ENCODE measurements around the gene GHR. TPM values are rescaled to one million over a fixed set of nuclear protein-coding genes. Genes with fewer than 3 reads are reported as not detected.
"Not testable (repeated sequence)": the region's sequence is repeated elsewhere in the genome, so short reads cannot be mapped to it uniquely, and the experiment has no call there.

GHR gene
- total RNA-seq, 2 donors from 2014 or later: 0.27 to 1.2 TPM

DNA sequence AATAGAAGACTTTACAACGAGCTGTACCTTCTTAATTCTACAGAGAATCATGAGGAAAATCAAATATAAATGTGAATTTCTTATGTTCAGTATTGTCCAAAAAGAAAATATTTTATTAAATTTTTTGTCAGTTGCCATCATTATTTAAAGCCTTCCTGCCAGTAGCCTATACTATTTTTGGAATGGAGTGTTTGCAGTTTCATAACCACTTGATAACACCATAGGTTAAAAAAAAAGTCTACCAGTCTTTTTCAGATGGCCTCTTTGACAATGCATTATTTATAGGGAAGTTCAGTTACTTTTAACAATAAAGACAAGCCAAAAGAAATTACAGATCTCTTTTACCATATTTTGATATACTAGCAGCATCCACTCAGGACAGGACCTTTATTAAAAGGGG is 253.1 kb downstream of the GHR start:
- Histone ChIP-seq H3K36me3 (ENCODE audit: control insufficient read depth, insufficient read depth, low read length) (no peaks in the 10 kb centered on the region), H3K9ac (ENCODE audit: extremely low read depth, low read length, poor library complexity, severe bottlenecking) (no peak overlapping the region), H3K4me1 (ENCODE audit: control insufficient read depth, insufficient read depth, low read length) (no peaks in the 10 kb centered on the region), H3K27ac (ENCODE audit: low read depth, low read length) (no peak overlapping the region), H3K4me3 (ENCODE audit: low read length) (no peak overlapping the region), H3K27me3 (ENCODE audit: control insufficient read depth, insufficient read depth, low read length, poor library complexity, severe bottlenecking) (no peaks in the 10 kb centered on the region), H3K9me3 (ENCODE audit: control insufficient read depth, low read length) (peaks cover 8% of the 10 kb centered on the region)
- Mint-ChIP-seq H3K36me3 (ENCODE audit: low read depth) (no peaks in the 10 kb centered on the region), H3K4me1 (no peaks in the 10 kb centered on the region), H3K27ac (no peak overlapping the region), H3K27me3 (ENCODE audit: insufficient read depth) (no peaks in the 10 kb centered on the region), H3K4me3 (no peak overlapping the region), H3K9me3 (peaks cover 15% of the 10 kb centered on the region)
- no peak for DNase-seq
- TF ChIP-seq, protein P1, sequence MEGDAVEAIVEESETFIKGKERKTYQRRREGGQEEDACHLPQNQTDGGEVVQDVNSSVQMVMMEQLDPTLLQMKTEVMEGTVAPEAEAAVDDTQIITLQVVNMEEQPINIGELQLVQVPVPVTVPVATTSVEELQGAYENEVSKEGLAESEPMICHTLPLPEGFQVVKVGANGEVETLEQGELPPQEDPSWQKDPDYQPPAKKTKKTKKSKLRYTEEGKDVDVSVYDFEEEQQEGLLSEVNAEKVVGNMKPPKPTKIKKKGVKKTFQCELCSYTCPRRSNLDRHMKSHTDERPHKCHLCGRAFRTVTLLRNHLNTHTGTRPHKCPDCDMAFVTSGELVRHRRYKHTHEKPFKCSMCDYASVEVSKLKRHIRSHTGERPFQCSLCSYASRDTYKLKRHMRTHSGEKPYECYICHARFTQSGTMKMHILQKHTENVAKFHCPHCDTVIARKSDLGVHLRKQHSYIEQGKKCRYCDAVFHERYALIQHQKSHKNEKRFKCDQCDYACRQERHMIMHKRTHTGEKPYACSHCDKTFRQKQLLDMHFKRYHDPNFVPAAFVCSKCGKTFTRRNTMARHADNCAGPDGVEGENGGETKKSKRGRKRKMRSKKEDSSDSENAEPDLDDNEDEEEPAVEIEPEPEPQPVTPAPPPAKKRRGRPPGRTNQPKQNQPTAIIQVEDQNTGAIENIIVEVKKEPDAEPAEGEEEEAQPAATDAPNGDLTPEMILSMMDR (conservative IDR thresholded peaks at IDR 0.05): no peak
- WGBS, 2 experiments (ENCODE audit: insufficient coverage in 1 of 2, insufficient read length in 1 of 2): 100% methylated on average over 1 of the region's 1 CpG; no CpG with 5 or more reads in 1 of the 2 experiments

DNA sequence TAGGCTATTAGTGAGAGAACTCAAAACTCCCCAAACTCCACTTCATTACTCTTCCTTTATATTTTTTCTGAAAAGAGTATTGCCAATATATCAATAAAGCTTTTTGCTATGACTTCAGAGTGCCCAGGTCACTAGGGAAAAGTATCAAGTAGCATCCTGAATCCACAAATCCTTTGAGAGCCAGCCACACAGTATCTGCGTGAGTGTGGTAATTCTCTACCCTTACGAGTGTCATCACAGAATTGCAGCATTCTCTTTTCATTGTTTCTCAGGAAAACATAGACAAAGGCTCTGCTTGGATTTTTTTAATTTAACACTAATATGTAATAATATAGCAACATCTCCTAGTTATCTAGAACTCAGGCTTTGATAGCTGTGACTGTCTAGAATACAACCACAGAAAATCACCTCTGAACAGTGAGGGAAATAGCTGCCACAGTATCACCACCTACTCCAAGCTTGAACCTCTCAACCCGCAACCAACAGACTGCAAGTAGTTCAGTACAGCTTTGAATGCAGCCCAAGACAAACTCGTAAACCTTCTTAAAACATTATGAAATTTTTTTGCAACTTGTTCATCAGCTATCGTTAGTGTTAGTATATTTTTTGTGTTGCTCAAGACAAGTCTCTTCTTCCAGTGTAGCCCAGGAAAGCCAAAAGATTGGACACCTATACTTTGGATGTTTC is 254.1 kb downstream of the GHR start:
- H3K4me1 Mint-ChIP-seq: no peaks in the 10 kb centered on the region
- H3K4me3 ChIP-seq (ENCODE audit: low read length): no peak overlapping the region
- no peaks in the 10 kb centered on the region for H3K4me1 ChIP-seq (ENCODE audit: control insufficient read depth, insufficient read depth, low read length)
- no peaks in the 10 kb centered on the region for H3K36me3 ChIP-seq (ENCODE audit: control insufficient read depth, insufficient read depth, low read length)
- peaks cover 14% of the 10 kb centered on the region for H3K9me3 Mint-ChIP-seq
- DNase-seq: no peak
- TF ChIP-seq, protein P1 (conservative IDR thresholded peaks at IDR 0.05): no peak
- no peaks in the 10 kb centered on the region for H3K27me3 Mint-ChIP-seq (ENCODE audit: insufficient read depth)
- H3K4me3 Mint-ChIP-seq: no peak overlapping the region
- H3K27ac ChIP-seq (ENCODE audit: low read depth, low read length): no peak overlapping the region
- H3K27me3 ChIP-seq (ENCODE audit: control insufficient read depth, insufficient read depth, low read length, poor library complexity, severe bottlenecking): no peaks in the 10 kb centered on the region
- WGBS, 2 experiments (ENCODE audit: insufficient coverage in 1 of 2, insufficient read length in 1 of 2): 90 to 91% methylated on average over 4 to 5 of the region's 5 CpGs
- H3K9ac ChIP-seq (ENCODE audit: extremely low read depth, low read length, poor library complexity, severe bottlenecking): no peak overlapping the region
- H3K27ac Mint-ChIP-seq: no peak overlapping the region
- no peaks in the 10 kb centered on the region for H3K36me3 Mint-ChIP-seq (ENCODE audit: low read depth)
- H3K9me3 ChIP-seq (ENCODE audit: control insufficient read depth, low read length): peaks cover 8% of the 10 kb centered on the region

DNA sequence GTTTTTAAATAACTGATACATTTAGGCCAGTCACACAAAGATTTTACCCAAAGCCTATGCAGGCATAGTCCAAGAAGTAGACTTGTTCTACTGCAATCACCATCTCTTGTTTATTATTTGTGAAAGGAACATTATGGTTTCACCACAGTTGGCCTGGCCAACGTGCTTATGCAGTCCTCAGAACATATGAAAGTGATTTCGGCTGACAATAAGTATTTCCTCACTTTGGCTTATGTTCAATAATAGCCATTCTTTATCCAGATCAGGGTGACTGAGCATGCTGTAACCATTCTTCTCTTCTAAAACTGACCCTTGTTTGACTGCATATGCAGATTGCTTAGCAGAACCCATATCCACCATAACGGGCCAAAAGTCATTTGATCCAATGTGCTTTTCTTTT is 256.8 kb downstream of the GHR start:
- H3K27me3 Mint-ChIP-seq (ENCODE audit: insufficient read depth): no peaks in the 10 kb centered on the region
- WGBS, 2 experiments (ENCODE audit: insufficient coverage in 1 of 2, insufficient read length in 1 of 2): 82 to 86% methylated on average over 2 to 3 of the region's 3 CpGs
- DNase-seq: no peak
- Histone ChIP-seq H3K36me3 (ENCODE audit: control insufficient read depth, insufficient read depth, low read length) (no peaks in the 10 kb centered on the region), H3K9me3 (ENCODE audit: control insufficient read depth, low read length) (no peaks in the 10 kb centered on the region), H3K27ac (ENCODE audit: low read depth, low read length) (no peak overlapping the region), H3K4me3 (ENCODE audit: low read length) (no peak overlapping the region), H3K9ac (ENCODE audit: extremely low read depth, low read length, poor library complexity, severe bottlenecking) (no peak overlapping the region), H3K4me1 (ENCODE audit: control insufficient read depth, insufficient read depth, low read length) (no peaks in the 10 kb centered on the region), H3K27me3 (ENCODE audit: control insufficient read depth, insufficient read depth, low read length, poor library complexity, severe bottlenecking) (no peaks in the 10 kb centered on the region)
- TF ChIP-seq, protein P1 (conservative IDR thresholded peaks at IDR 0.05): no peak
- H3K36me3 Mint-ChIP-seq (ENCODE audit: low read depth): no peaks in the 10 kb centered on the region
- H3K4me1 Mint-ChIP-seq: no peaks in the 10 kb centered on the region
- no peak overlapping the region for H3K27ac Mint-ChIP-seq
- H3K9me3 Mint-ChIP-seq: peaks cover 8% of the 10 kb centered on the region
- no peak overlapping the region for H3K4me3 Mint-ChIP-seq

DNA sequence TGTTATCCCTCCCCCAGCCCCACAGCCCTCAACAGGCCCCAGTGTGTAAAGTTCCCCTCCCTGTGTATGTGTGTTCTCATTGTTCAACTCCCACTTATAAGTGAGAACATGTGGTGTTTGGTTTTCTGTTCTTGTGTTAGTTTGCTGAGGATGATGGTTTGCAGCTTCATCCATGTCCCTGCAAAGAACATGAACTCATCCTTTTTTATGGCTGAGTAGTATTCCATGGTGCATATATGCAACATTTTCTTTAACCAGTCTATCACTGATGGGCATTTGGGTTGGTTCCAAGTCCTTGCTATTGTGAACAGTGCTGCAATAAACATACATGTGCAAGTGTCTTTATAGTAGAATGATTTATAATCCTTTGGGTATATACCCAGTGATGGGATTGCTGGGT is 261.8 kb downstream of the GHR start:
- H3K27ac Mint-ChIP-seq; H3K27me3 Mint-ChIP-seq (ENCODE audit: insufficient read depth); H3K27ac ChIP-seq (ENCODE audit: low read depth, low read length); H3K36me3 Mint-ChIP-seq (ENCODE audit: low read depth); H3K4me3 ChIP-seq (ENCODE audit: low read length); H3K9me3 ChIP-seq (ENCODE audit: control insufficient read depth, low read length); H3K4me1 ChIP-seq (ENCODE audit: control insufficient read depth, insufficient read depth, low read length); H3K9ac ChIP-seq (ENCODE audit: extremely low read depth, low read length, poor library complexity, severe bottlenecking); H3K36me3 ChIP-seq (ENCODE audit: control insufficient read depth, insufficient read depth, low read length); DNase-seq; H3K4me1 Mint-ChIP-seq; H3K27me3 ChIP-seq (ENCODE audit: control insufficient read depth, insufficient read depth, low read length, poor library complexity, severe bottlenecking); H3K4me3 Mint-ChIP-seq: not testable (repeated sequence)
- H3K9me3 Mint-ChIP-seq: peaks cover 25% of the 10 kb centered on the region
